Stimulated activated CD4-positive, alpha-beta T cell treated with anti-CD3 and anti-CD28 coated beads, Interleukin-12 subunit alpha, Interleukin-12 subunit beta, amount 100 ng/mL, for 48 hours (primary cell): ENCODE data around the gene SNAP29.
A peak's percentile ranks its signal among the peaks of the same experiment; 100 is the strongest.
"Not testable (repeated sequence)": the region's sequence is repeated elsewhere in the genome, so short reads cannot be mapped to it uniquely, and the experiment has no call there.

Experiments used
- DNase-seq, 3 donors: peaks; one replicate each; pipeline ENCODE4 v3.0.0-alpha.2; 2020; ENCODE audit warnings: low read depth in 2 of 3, low spot score in 1 of 3

The SNAP29 gene

GRCh38 chr22:20834725-20835124, 24.1 kb upstream of the SNAP29 start:
- no peak for DNase-seq

- DNase-seq = no peak
These were observed 21.6 kb upstream of the SNAP29 start for GRCh38 chr22:20836987-20837823.

GRCh38 chr22:20839354-20839753, 19.5 kb upstream of the SNAP29 start:
- not testable (repeated sequence) for DNase-seq

- no peak for DNase-seq
These were observed 18.8 kb upstream of the SNAP29 start for GRCh38 chr22:20839837-20840645.

- no peak for DNase-seq
These were observed 18.0 kb upstream of the SNAP29 start for GRCh38 chr22:20840646-20841371.

- no peak for DNase-seq
These were observed 15.3 kb upstream of the SNAP29 start for GRCh38 chr22:20843501-20843900.

GRCh38 chr22:20844055-20845037, 14.5 kb upstream of the SNAP29 start:
- DNase-seq = no peak

- DNase-seq = no peak
These were observed 11.4 kb upstream of the SNAP29 start for GRCh38 chr22:20847318-20847822.

GRCh38 chr22:20852076-20852475, 6.7 kb upstream of the SNAP29 start:
- DNase-seq = no peak

- DNase-seq = no peak
These were observed 6.3 kb upstream of the SNAP29 start for GRCh38 chr22:20852503-20852902.

GRCh38 chr22:20853236-20853660, 5.6 kb upstream of the SNAP29 start:
- no peak for DNase-seq

- DNase-seq = no peak
These were observed 1.6 kb upstream of the SNAP29 start for GRCh38 chr22:20857247-20857643.

- DNase-seq = peak; percentile 73 to 81 (median 76)
These were observed 781 bp upstream of the SNAP29 start for GRCh38 chr22:20857838-20858614.

GRCh38 chr22:20859615-20860014, 808 bp downstream of the SNAP29 start:
- no peak for DNase-seq

- DNase-seq = no peak
These were observed 3.7 kb downstream of the SNAP29 start for GRCh38 chr22:20862540-20862939.

- DNase-seq = no peak
These were observed 4.6 kb downstream of the SNAP29 start for GRCh38 chr22:20863366-20863765.

GRCh38 chr22:20864186-20864908, 5.5 kb downstream of the SNAP29 start:
- no peak for DNase-seq

- DNase-seq = no peak
These were observed 6.5 kb downstream of the SNAP29 start for GRCh38 chr22:20865331-20865730.
